Activated gamma-delta T cell treated with anti-CD3 and anti-CD28 coated beads, Interleukin-2, amount 50 U/mL, for 16 hours (primary cell): ENCODE data around the gene CRY2.

Experiments used
- DNase-seq: peaks from one replicate; pipeline ENCODE4 v3.0.0-alpha.2; 2020; ENCODE audit warnings: low read depth

The CRY2 gene

GRCh38 chr11:45879803-45880686 lies 32.8 kb downstream of the CRY2 start:
- DNase-seq, result no peak

GRCh38 chr11:45880772-45881570 lies 33.7 kb downstream of the CRY2 start:
- DNase-seq, result no peak

DNA sequence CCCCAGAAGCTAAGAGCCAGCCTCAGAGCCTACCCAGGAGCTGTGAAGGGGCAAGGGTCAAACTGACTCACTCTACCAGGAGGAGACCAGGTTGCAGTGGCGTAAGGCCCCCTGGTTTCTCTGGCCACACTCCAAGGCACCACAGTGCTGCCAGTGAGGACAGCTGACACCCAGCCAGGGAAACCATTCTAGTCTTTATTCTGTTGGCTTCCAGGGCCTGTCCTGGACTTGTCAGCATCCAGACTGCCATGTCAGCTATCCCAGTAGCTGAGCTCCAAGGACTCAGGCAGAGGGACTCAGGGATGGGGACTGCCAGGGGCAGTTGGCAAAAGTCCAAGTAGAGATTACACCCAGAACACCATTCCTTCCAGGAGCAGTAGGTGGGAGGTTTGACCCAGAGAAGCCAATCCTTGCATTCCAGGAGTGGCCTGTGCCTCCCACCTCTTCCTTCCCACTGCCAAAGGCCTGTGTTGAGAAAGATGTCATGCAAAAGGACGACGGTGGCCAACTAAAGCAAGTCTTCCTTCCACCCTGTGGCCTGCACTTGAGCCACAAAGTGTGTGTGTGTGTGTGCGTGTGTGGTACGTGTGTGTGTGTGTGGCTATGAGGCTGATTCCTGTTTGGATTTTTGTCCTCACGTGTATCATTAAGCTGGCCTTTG lies 34.6 kb downstream of the CRY2 start:
- no peak for DNase-seq

DNA sequence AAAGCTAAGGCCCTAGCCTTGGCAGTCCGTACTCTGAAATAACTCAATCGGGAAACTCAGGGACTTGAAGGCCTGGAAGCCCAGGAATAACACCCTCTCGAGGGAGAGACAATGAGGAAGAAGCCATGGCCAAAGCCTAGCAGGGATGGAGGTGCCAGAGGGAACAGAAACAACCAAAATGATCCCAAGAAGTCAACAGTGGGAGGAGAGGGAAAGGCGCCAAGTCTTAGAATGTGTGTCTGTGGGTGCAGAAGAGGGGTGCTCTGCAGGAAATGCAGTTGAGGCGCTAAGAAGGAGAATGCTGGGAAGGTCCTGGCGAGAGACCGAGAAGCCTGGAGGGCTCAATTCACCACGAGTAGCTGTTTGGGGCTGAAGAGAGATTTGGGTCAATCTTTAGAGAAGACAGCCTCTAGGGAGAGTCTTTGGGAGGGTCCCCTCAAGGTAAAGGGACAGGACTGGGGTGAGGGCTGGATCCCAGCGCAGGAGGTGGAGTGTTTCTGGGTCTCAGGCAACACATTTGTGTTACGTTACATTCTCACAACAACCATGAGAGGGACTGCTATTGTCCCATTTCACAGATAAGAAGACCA lies 37.4 kb downstream of the CRY2 start:
- no peak for DNase-seq

GRCh38 chr11:45885274-45885920 lies 38.1 kb downstream of the CRY2 start, which contains the start of gene MAPK8IP1:
Gene MAPK8IP1 (plus strand): TSS chr11:45885651. CDS start chr11:45885821, 170 bp downstream.
- peak; percentile 18 for DNase-seq

GRCh38 chr11:45885921-45886721 lies 38.8 kb downstream of the CRY2 start:
- no peak for DNase-seq

DNA sequence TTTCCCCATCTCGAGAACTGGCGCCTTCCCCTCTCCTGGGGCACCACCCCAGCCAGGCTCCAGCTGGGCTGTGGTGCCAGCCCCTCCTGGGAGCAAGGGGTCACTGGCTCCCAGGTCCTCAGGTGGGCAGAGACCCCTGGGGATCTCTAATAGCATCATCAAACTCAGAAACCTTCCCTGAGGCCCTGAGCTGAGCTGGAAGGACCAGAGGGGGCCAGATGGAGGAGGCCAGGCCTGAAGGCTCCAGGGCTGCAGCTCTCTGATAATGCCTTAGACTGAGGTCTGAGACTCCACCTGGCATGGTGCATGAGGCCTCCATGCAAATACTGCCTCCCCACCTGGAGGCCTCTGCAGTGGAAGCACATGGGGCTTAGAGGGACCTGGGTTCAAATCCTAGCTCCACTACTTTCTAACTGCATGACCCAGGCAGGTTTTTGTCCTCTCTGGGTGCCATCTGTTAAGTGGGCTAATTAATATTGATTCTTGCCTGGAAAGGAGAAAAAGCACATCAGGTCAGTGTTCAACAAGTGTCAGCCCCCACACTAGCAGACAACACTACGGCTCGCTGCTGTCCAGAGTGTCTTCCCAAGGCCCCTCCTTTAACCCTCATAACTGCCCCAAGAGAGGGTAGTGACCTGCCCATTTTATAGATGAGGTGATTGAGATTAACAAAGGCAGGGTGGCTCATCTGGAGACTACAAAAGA lies 39.7 kb downstream of the CRY2 start:
- DNase-seq, result no peak

GRCh38 chr11:45887587-45887986 lies 40.3 kb downstream of the CRY2 start:
- no peak for DNase-seq

DNA sequence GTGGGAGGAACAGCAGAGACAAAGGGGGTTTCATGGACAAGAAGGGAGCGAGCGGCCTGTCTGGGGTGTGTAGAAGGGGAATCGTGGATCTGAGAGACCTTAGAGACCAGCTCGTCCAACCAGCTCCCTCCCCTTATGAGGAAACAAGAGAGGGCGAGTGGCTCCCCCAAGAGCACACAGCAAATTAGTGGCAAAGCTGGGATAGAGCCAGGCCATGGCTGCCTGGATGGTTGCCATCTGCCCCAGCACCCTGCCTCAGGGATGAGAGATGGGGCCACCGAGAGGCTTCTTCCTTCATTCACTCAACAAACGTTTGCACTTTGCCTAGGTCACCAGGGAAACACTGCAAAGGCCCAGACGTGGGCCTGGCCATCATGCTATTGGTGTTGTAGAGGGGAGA lies 42.3 kb downstream of the CRY2 start:
- no peak for DNase-seq

- DNase-seq, result no peak
These were observed 42.7 kb downstream of the CRY2 start for GRCh38 chr11:45889966-45890365.

GRCh38 chr11:45890886-45891550 lies 43.7 kb downstream of the CRY2 start:
- no peak for DNase-seq

GRCh38 chr11:45892856-45893255 lies 45.6 kb downstream of the CRY2 start:
- DNase-seq, result no peak

DNA sequence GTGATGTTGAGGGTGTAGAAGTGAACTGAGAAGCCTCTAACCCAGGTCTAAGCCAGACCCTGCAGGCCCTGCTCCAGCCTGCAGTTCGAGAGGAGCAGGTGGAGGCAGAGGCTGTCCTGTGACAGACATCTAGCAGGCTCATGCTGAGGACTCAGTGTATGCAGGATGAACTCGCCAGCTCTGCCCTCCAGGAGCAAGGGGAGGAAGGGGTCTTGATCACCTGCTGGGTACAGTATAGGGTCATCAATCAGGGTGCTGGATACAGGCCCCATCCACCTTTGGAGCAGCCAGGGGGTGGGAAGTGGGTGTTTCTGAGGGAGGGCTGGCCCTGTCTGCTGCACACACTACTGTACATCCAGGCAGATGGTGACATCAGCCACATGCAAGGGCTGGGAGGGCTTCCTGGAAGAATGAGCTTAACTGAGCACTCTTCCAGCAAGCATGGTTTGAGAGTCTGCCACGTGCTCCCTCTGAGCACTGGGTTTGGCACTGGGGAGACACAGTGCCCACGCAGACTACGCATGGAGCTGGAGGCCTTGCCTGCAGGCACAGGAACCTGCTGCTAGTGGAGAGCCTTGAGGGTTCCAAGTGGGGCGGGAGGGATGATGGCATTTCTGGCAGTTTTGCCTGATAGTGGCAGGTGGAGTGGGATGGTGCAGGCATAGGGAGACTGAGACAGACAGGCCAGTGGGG lies 47.4 kb downstream of the CRY2 start:
- no peak for DNase-seq

DNA sequence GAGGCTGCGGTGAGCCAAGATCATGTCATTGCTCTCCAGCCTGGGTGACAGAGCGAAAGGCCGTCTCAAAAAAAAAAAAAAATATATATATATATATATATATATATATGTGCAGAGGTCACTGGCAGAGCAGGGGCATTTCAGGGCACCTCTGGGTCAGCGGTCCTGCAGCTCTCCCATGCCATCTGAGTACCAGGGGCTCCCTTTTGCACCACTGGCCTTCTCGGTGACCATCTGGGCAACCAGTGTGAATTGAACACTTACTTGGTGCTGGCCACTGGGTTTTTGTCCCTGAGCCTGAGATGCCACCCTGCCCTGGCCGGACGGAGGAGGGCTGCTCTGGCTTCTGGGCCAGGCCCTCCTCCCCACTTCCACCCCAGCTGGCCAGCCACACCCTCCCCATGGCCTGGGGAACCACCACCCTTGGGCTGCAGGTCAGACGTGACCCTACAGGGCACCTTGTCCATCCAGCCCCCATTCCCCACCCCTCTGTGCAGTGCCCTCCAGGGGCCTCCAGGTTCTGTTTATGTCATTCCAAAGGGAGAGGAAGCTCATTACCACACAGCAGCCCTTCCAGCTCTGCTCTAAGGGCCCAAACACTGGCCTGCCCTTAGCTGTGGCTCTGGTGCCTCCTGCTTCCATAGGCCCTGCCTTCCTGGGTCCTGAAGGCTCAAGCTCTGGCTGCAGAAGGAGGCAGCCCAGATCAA lies 48.4 kb downstream of the CRY2 start:
- DNase-seq, result no peak

GRCh38 chr11:45896422-45896984 lies 49.2 kb downstream of the CRY2 start:
- DNase-seq, result no peak

GRCh38 chr11:45897556-45897955 lies 50.3 kb downstream of the CRY2 start:
- DNase-seq, result no peak

GRCh38 chr11:45899086-45899447 lies 51.8 kb downstream of the CRY2 start:
- no peak for DNase-seq
